Tibial nerve (tissue), 4 donors: Measurements from ENCODE around the gene SH3BP2. TPM values are rescaled to one million over a fixed set of nuclear protein-coding genes. Genes with fewer than 3 reads are reported as not detected.

ENCODE experiments used
- DNase-seq, 2 donors: peaks; one replicate each; pipeline ENCODE4 v3.0.0-alpha.2; 2019; ENCODE audit warnings: low spot score in 2 of 2
- H3K27ac ChIP-seq, 4 donors: fragments of 200-600 bp; sonication (generic) in 3 of 4; one replicate each; pipeline ENCODE4 v1.5.1; 2017 to 2019; ENCODE audit warnings: mild to moderate bottlenecking in 1 of 4
- H3K27me3 ChIP-seq, 2 donors: fragments of 200-600 bp; sonication (generic) in 1 of 2; one replicate each; pipeline versions ENCODE4 v1.5.1 to v1.6.0; 2017 to 2019
- H3K36me3 ChIP-seq, 3 donors: fragments of 200-600 bp; sonication (generic); one replicate each; pipeline ENCODE4 v1.5.1; 2018 to 2019
- H3K4me1 ChIP-seq, 4 donors: fragments of 200-600 bp; sonication (generic) in 3 of 4; one replicate each; pipeline ENCODE4 v1.5.1; 2017 to 2019
- H3K4me3 ChIP-seq, 4 donors: fragments of 200-600 bp; sonication (generic) in 3 of 4; one replicate each; pipeline ENCODE4 v1.5.1; 2017 to 2019; ENCODE audit warnings: mild to moderate bottlenecking in 1 of 4, moderate library complexity in 1 of 4
- H3K9me3 ChIP-seq, 4 donors: fragments of 200-600 bp; sonication (generic) in 3 of 4; one replicate each; pipeline ENCODE4 v1.5.1; 2017 to 2019
- EP300 ChIP-seq, 2 donors: sonication (generic); formaldehyde crosslinking; IDR thresholded peaks; one replicate each; pipeline ENCODE4 v1.6.1; 2017; ENCODE audit warnings: antibody characterized with exemption in 2 of 2, mild to moderate bottlenecking in 1 of 2
- POLR2A ChIP-seq, 2 donors: fragments of 450-650 bp; IDR thresholded peaks; one replicate each; pipeline ENCODE4 v1.6.1; 2017; ENCODE audit warnings: antibody characterized with exemption in 2 of 2, mild to moderate bottlenecking in 2 of 2, moderate library complexity in 2 of 2
- WGBS, 2 donors: methylation state at CpG; one replicate each; pipeline ENCODE4 v1.1.5; 2018; 5-methylcytosine and 5-hydroxymethylcytosine counted together
- total RNA-seq, 4 donors: library from RNA; depleted of rRNA; stranded (reverse); fragments of >200 nt; gene quantifications; one replicate each; pipeline ENCODE4 v1.1.0, GENCODE V29; 2016
- TF ChIP-seq, protein P1 (sequence below), 5 experiments: fragments of 200-600 bp in 3 of 5; fragments of 450-650 bp in 2 of 5; sonication (generic) in 3 of 5; IDR thresholded peaks; one replicate each; pipeline ENCODE4 v1.5.1; 2016 to 2019; ENCODE audit warnings: antibody characterized with exemption in 5 of 5, mild to moderate bottlenecking in 3 of 5, moderate library complexity in 2 of 5

SH3BP2 gene
- total RNA-seq, 4 donors from 2014 or later: 70.5 to 161 (median 77.8) TPM

DNA sequence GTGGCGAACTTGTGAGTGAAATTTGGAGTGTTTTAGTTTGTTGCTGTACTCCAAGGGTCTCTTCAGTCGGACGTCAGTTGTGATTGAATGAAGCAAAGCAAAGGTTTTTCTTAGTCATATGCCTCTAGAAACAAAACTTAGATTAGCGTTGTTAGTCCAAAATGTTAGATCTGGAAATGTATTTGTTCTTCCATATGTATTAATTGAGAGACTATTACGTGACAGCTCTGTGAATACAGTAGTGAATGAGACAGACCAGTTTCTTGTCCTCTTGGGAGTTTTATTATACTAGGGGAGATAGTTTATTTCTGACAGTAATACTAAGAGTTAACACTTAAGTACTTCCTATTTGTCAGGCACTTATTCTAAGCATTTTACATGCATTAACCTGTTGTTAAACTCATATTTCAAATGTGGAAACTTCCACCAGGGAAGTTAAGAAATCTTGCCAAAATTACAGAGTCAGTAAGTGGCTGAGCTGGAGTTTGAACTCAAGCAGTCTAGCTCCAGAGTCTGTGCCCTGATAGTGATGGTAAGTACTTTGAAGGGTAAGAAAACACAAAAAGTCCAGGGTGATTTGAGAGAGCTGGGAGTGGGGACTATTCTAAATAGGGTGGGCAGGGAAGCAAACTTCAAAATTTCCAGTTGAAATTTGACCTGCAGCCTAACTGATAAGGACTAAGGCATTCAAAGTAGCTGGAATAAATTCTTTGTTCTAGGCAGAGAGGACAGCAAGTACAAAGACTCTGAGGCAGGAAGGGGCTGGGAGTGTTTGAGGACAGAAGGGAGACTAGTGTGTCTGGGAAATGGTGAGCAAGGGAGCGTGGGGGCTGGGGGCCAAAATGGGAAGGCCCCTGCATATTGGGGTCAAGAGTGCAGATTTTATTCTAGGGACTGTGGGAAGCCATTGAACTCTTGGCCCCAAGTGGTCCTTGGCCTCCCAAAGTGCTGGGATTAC is 67.8 kb downstream of the SH3BP2 start:
- peaks cover 0 to 7% (median 0%) of the 10 kb centered on the region in 3 donors for H3K36me3 ChIP-seq
- H3K4me1 ChIP-seq: peaks cover 0 to 97% (median 74%) of the 10 kb centered on the region in 4 donors
- H3K4me3 ChIP-seq: no peak overlapping the region
- TF ChIP-seq POLR2A (IDR thresholded peaks at IDR 0.05) (no peak), EP300 (IDR thresholded peaks at IDR 0.05) (peak in 1 of 2 donors; percentile 39)
- TF ChIP-seq, protein P1, sequence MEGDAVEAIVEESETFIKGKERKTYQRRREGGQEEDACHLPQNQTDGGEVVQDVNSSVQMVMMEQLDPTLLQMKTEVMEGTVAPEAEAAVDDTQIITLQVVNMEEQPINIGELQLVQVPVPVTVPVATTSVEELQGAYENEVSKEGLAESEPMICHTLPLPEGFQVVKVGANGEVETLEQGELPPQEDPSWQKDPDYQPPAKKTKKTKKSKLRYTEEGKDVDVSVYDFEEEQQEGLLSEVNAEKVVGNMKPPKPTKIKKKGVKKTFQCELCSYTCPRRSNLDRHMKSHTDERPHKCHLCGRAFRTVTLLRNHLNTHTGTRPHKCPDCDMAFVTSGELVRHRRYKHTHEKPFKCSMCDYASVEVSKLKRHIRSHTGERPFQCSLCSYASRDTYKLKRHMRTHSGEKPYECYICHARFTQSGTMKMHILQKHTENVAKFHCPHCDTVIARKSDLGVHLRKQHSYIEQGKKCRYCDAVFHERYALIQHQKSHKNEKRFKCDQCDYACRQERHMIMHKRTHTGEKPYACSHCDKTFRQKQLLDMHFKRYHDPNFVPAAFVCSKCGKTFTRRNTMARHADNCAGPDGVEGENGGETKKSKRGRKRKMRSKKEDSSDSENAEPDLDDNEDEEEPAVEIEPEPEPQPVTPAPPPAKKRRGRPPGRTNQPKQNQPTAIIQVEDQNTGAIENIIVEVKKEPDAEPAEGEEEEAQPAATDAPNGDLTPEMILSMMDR (IDR thresholded peaks at IDR 0.05): no peak
- H3K27ac ChIP-seq: peak overlapping the region in 3 of 4 donors; percentile 36 to 79 (median 50)
- H3K27me3 ChIP-seq: no peaks in the 10 kb centered on the region
- WGBS, 2 donors: 55 to 57% methylated on average over 6 of the region's 6 CpGs
- no peaks in the 10 kb centered on the region for H3K9me3 ChIP-seq
- DNase-seq: no peak

DNA sequence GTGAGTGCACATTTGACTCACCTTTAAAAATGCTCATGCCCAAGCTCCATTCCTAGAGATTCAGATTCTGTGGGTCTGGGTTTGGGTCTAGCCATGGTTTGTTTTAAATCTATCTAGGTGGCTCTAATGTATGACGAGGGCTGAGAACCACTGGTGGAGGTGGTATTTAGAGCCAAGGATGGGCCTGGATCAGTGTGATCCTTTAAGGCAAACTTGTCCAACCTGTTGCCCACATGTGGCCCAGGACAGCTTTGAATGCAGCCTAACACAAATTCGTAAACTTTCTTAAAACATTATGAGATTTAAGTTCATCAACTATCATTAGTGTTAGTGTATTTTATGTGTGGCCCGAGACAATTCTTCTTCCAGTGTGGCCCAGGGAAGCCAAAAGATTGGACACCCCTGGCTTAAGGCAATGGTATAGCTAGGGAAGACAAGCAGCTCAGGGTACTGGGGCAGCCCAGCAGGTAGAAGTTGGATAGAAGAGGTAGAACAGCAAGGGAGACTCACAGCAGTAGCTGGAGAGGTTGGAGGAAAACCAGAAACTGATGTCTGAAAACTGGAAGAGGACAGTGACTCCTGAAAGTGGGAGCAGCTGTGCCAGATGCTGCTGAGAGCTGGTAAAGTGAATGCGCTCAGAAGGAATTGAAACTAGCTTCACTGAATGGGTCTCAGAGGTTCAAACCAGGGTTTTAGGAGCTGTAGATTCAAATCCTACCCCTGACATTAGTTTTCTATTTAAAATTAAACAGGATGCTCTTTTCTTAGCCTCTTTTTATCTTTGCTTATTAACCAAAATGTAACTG is 68.9 kb downstream of the SH3BP2 start:
- no peak for DNase-seq
- TF ChIP-seq EP300 (IDR thresholded peaks at IDR 0.05) (no peak), POLR2A (IDR thresholded peaks at IDR 0.05) (no peak)
- TF ChIP-seq, protein P1 (IDR thresholded peaks at IDR 0.05): no peak
- WGBS, 2 donors: 74 to 76% methylated on average over 4 of the region's 4 CpGs
- Histone ChIP-seq H3K4me1 (peaks cover 0 to 100% (median 78%) of the 10 kb centered on the region in 4 donors), H3K27me3 (no peaks in the 10 kb centered on the region), H3K4me3 (no peak overlapping the region), H3K9me3 (no peaks in the 10 kb centered on the region), H3K27ac (peak overlapping the region in 3 of 4 donors; percentile 16 to 79 (median 50)), H3K36me3 (peaks cover 0 to 2% (median 0%) of the 10 kb centered on the region in 3 donors)

DNA sequence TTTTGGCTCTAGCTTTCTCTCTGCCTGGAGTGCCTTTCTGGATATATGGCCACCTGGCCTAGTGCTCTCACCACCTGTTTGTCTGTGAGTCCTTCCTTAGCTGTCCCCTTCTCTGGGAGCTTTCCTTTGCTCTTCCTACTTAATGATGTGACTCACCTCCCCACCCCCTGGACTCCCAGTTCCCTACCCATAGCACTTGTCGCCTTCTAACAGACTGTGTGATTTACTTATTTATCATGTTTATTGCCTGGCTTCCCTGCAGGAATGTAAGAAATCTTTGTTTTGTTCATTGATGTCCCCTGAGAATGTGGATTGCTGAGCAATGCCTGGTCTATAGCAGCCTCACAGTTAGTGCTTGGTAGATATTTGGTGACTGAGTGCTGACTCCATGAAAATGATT is 69.6 kb downstream of the SH3BP2 start:
- H3K9me3 ChIP-seq: no peaks in the 10 kb centered on the region
- 18 to 22% methylated on average over 1 of the region's 1 CpG for WGBS, 2 donors
- TF ChIP-seq POLR2A (IDR thresholded peaks at IDR 0.05) (no peak), EP300 (IDR thresholded peaks at IDR 0.05) (no peak)
- TF ChIP-seq, protein P1 (IDR thresholded peaks at IDR 0.05): no peak
- peaks cover 0 to 100% (median 85%) of the 10 kb centered on the region in 4 donors for H3K4me1 ChIP-seq
- H3K27me3 ChIP-seq: no peaks in the 10 kb centered on the region
- DNase-seq: no peak
- no peaks in the 10 kb centered on the region for H3K36me3 ChIP-seq
- H3K4me3 ChIP-seq: no peak overlapping the region
- peak overlapping the region in 2 of 4 donors; percentile 50 to 79 for H3K27ac ChIP-seq

DNA sequence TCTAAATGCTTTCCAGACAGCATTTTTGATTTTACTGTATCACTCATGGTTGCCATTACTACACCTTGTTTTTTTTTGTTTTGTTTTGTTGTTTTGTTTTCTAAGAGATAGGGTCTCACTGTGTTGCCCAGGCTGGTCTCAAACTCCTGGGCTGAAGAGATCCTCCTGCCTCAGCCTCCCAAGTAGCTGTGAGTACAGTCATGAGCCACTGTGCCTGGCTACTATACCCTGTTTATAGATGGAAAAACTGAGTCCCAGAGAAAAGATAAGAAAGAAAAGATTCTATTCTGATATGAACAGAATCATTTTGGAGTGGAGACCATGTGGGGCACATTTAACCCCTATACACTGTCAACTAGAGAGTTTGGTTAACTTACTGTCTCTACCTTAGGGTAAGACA is 70.8 kb downstream of the SH3BP2 start:
- no peaks in the 10 kb centered on the region for H3K27me3 ChIP-seq
- no peak overlapping the region for H3K4me3 ChIP-seq
- H3K27ac ChIP-seq: peak overlapping the region in 1 of 4 donors; percentile 79
- H3K9me3 ChIP-seq: no peaks in the 10 kb centered on the region
- DNase-seq: no peak
- TF ChIP-seq, protein P1 (IDR thresholded peaks at IDR 0.05): no peak
- TF ChIP-seq EP300 (IDR thresholded peaks at IDR 0.05): no peak
- TF ChIP-seq POLR2A (IDR thresholded peaks at IDR 0.05): no peak
- H3K4me1 ChIP-seq: peaks cover 0 to 100% (median 86%) of the 10 kb centered on the region in 4 donors
- no peaks in the 10 kb centered on the region for H3K36me3 ChIP-seq
